ENCODE data around the gene LCNL1.

LCNL1 gene

GRCh38 chr9:137017071-137017470 is 34.3 kb downstream of the LCNL1 start:
- no peak for DNase-seq (ENCODE audit: low spot score)
- Mint-ChIP-seq H3K9me3 (no peaks in the 10 kb centered on the region), H3K36me3 (ENCODE audit: low read depth) (no peaks in the 10 kb centered on the region), H3K27ac (no peak overlapping the region), H3K27me3 (ENCODE audit: low read depth) (no peaks in the 10 kb centered on the region), H3K4me3 (no peak overlapping the region), H3K4me1 (ENCODE audit: low read depth) (peaks cover under 1% of the 10 kb centered on the region)

GRCh38 chr9:137017791-137018497 is 35.2 kb downstream of the LCNL1 start:
- no peak overlapping the region for H3K4me3 Mint-ChIP-seq
- no peaks in the 10 kb centered on the region for H3K27me3 Mint-ChIP-seq (ENCODE audit: low read depth)
- peaks cover 3% of the 10 kb centered on the region for H3K4me1 Mint-ChIP-seq (ENCODE audit: low read depth)
- H3K27ac Mint-ChIP-seq: no peak overlapping the region
- H3K9me3 Mint-ChIP-seq: no peaks in the 10 kb centered on the region
- no peaks in the 10 kb centered on the region for H3K36me3 Mint-ChIP-seq (ENCODE audit: low read depth)
- DNase-seq (ENCODE audit: low spot score): no peak

- H3K27me3 Mint-ChIP-seq (ENCODE audit: low read depth): no peaks in the 10 kb centered on the region
- DNase-seq (ENCODE audit: low spot score): no peak
- no peak overlapping the region for H3K27ac Mint-ChIP-seq
- no peaks in the 10 kb centered on the region for H3K9me3 Mint-ChIP-seq
- no peak overlapping the region for H3K4me3 Mint-ChIP-seq
- no peaks in the 10 kb centered on the region for H3K36me3 Mint-ChIP-seq (ENCODE audit: low read depth)
- peaks cover 3% of the 10 kb centered on the region for H3K4me1 Mint-ChIP-seq (ENCODE audit: low read depth)
Observed at GRCh38 chr9:137018761-137019559, 36.2 kb downstream of the LCNL1 start.

- Mint-ChIP-seq H3K27me3 (ENCODE audit: low read depth) (no peaks in the 10 kb centered on the region), H3K4me1 (ENCODE audit: low read depth) (peaks cover 3% of the 10 kb centered on the region), H3K4me3 (no peak overlapping the region), H3K9me3 (no peaks in the 10 kb centered on the region), H3K36me3 (ENCODE audit: low read depth) (no peaks in the 10 kb centered on the region), H3K27ac (no peak overlapping the region)
- DNase-seq (ENCODE audit: low spot score): no peak
Observed at GRCh38 chr9:137019891-137020683, 37.3 kb downstream of the LCNL1 start.

- Mint-ChIP-seq H3K27ac (no peak overlapping the region), H3K36me3 (ENCODE audit: low read depth) (no peaks in the 10 kb centered on the region), H3K27me3 (ENCODE audit: low read depth) (no peaks in the 10 kb centered on the region), H3K4me3 (no peak overlapping the region), H3K9me3 (no peaks in the 10 kb centered on the region), H3K4me1 (ENCODE audit: low read depth) (peaks cover 3% of the 10 kb centered on the region)
- no peak for DNase-seq (ENCODE audit: low spot score)
Observed at GRCh38 chr9:137020771-137021567, 38.2 kb downstream of the LCNL1 start.

- DNase-seq (ENCODE audit: low spot score): no peak
- Mint-ChIP-seq H3K4me3 (no peak overlapping the region), H3K27ac (no peak overlapping the region), H3K36me3 (ENCODE audit: low read depth) (no peaks in the 10 kb centered on the region), H3K27me3 (ENCODE audit: low read depth) (no peaks in the 10 kb centered on the region), H3K4me1 (ENCODE audit: low read depth) (peaks cover 3% of the 10 kb centered on the region), H3K9me3 (no peaks in the 10 kb centered on the region)
Observed at GRCh38 chr9:137021568-137021978, 38.8 kb downstream of the LCNL1 start.

GRCh38 chr9:137021979-137022661 is 39.3 kb downstream of the LCNL1 start:
- H3K9me3 Mint-ChIP-seq: no peaks in the 10 kb centered on the region
- peaks cover 3% of the 10 kb centered on the region for H3K4me1 Mint-ChIP-seq (ENCODE audit: low read depth)
- no peak overlapping the region for H3K27ac Mint-ChIP-seq
- H3K36me3 Mint-ChIP-seq (ENCODE audit: low read depth): no peaks in the 10 kb centered on the region
- H3K27me3 Mint-ChIP-seq (ENCODE audit: low read depth): no peaks in the 10 kb centered on the region
- no peak overlapping the region for H3K4me3 Mint-ChIP-seq
- peak; percentile 75 for DNase-seq (ENCODE audit: low spot score)

- no peak for DNase-seq (ENCODE audit: low spot score)
Observed at GRCh38 chr9:137022662-137023008, 39.8 kb downstream of the LCNL1 start.

GRCh38 chr9:137023157-137023556 is 40.4 kb downstream of the LCNL1 start:
- no peaks in the 10 kb centered on the region for H3K27me3 Mint-ChIP-seq (ENCODE audit: low read depth)
- H3K9me3 Mint-ChIP-seq: no peaks in the 10 kb centered on the region
- H3K4me1 Mint-ChIP-seq (ENCODE audit: low read depth): peaks cover 3% of the 10 kb centered on the region
- no peak overlapping the region for H3K27ac Mint-ChIP-seq
- H3K4me3 Mint-ChIP-seq: no peak overlapping the region
- no peaks in the 10 kb centered on the region for H3K36me3 Mint-ChIP-seq (ENCODE audit: low read depth)
- DNase-seq (ENCODE audit: low spot score): no peak

More at GRCh38 chr9:137022662-137023008, 39.8 kb downstream of the LCNL1 start:
- H3K4me1 Mint-ChIP-seq (ENCODE audit: low read depth): peaks cover 3% of the 10 kb centered on the region
- H3K4me3 Mint-ChIP-seq: no peak overlapping the region
- no peaks in the 10 kb centered on the region for H3K36me3 Mint-ChIP-seq (ENCODE audit: low read depth)
- H3K9me3 Mint-ChIP-seq: no peaks in the 10 kb centered on the region
- no peak overlapping the region for H3K27ac Mint-ChIP-seq
- H3K27me3 Mint-ChIP-seq (ENCODE audit: low read depth): no peaks in the 10 kb centered on the region

- Mint-ChIP-seq H3K36me3 (ENCODE audit: low read depth) (no peaks in the 10 kb centered on the region), H3K27me3 (ENCODE audit: low read depth) (no peaks in the 10 kb centered on the region), H3K4me1 (ENCODE audit: low read depth) (peaks cover 3% of the 10 kb centered on the region), H3K4me3 (no peak overlapping the region), H3K9me3 (no peaks in the 10 kb centered on the region), H3K27ac (no peak overlapping the region)
- DNase-seq (ENCODE audit: low spot score): no peak
Observed at GRCh38 chr9:137023583-137023991, 40.8 kb downstream of the LCNL1 start.

- Mint-ChIP-seq H3K27ac (no peak overlapping the region), H3K36me3 (ENCODE audit: low read depth) (no peaks in the 10 kb centered on the region), H3K4me1 (ENCODE audit: low read depth) (peaks cover 16% of the 10 kb centered on the region), H3K4me3 (no peak overlapping the region), H3K9me3 (no peaks in the 10 kb centered on the region), H3K27me3 (ENCODE audit: low read depth) (no peaks in the 10 kb centered on the region)
- DNase-seq (ENCODE audit: low spot score): no peak
Observed at GRCh38 chr9:137025517-137025966, 42.7 kb downstream of the LCNL1 start.

GRCh38 chr9:137026384-137026783 is 43.6 kb downstream of the LCNL1 start:
- no peaks in the 10 kb centered on the region for H3K36me3 Mint-ChIP-seq (ENCODE audit: low read depth)
- H3K27me3 Mint-ChIP-seq (ENCODE audit: low read depth): no peaks in the 10 kb centered on the region
- no peaks in the 10 kb centered on the region for H3K9me3 Mint-ChIP-seq
- H3K4me3 Mint-ChIP-seq: no peak overlapping the region
- no peak overlapping the region for H3K27ac Mint-ChIP-seq
- H3K4me1 Mint-ChIP-seq (ENCODE audit: low read depth): peaks cover 19% of the 10 kb centered on the region
- no peak for DNase-seq (ENCODE audit: low spot score)

GRCh38 chr9:137026828-137027227 is 44.0 kb downstream of the LCNL1 start:
- no peak overlapping the region for H3K27ac Mint-ChIP-seq
- H3K4me3 Mint-ChIP-seq: peak overlapping the region; percentile 81

More at GRCh38 chr9:137026828-137027227, 44.0 kb downstream of the LCNL1 start:
- no peaks in the 10 kb centered on the region for H3K36me3 Mint-ChIP-seq (ENCODE audit: low read depth)
- no peaks in the 10 kb centered on the region for H3K27me3 Mint-ChIP-seq (ENCODE audit: low read depth)
- H3K4me1 Mint-ChIP-seq (ENCODE audit: low read depth): peaks cover 21% of the 10 kb centered on the region
- no peaks in the 10 kb centered on the region for H3K9me3 Mint-ChIP-seq
- DNase-seq (ENCODE audit: low spot score): no peak

Data from T-helper 2 cell treated with Interferon-gamma antibody and Interleukin-4, amounts not matched to agents 5 μg/mL and 100 μg/mL, for 36 hours (primary cell).